ENCODE data around the gene PRKCE.
"Not testable (repeated sequence)": the region's sequence is repeated elsewhere in the genome, so short reads cannot be mapped to it uniquely, and the experiment has no call there.

- not testable (repeated sequence) for TF ChIP-seq REST (IDR thresholded peaks at IDR 0.05; ENCODE audit: insufficient read depth in 1 of 2, low read depth in 2 of 2, low read length in 1 of 2); CTCF (IDR thresholded peaks at IDR 0.05); POLR2AphosphoS5 (IDR thresholded peaks at IDR 0.05; ENCODE audit: low read depth, low read length); TCF7L2 (IDR thresholded peaks at IDR 0.05; ENCODE audit: low read depth, low read length); SIN3A (IDR thresholded peaks at IDR 0.05; ENCODE audit: borderline replicate concordance, insufficient read depth, low read depth, low read length)
These were observed 552.2 kb downstream of the PRKCE start for GRCh38 chr2:46203636-46204035.
